Activated CD4-positive, alpha-beta T cell treated with anti-CD3 and anti-CD28 coated beads, Interleukin-10, Interleukin-2, amounts not matched to agents 100 ng/mL and 50 ng/mL, durations not matched to agents 16 hours and 8 hours (primary cell): ENCODE data around the gene L1CAM.
A peak's percentile ranks its signal among the peaks of the same experiment; 100 is the strongest.

Experiments used
- DNase-seq: peaks from one replicate; pipeline ENCODE4 v3.0.0-alpha.2; 2020

L1CAM gene, protein sequence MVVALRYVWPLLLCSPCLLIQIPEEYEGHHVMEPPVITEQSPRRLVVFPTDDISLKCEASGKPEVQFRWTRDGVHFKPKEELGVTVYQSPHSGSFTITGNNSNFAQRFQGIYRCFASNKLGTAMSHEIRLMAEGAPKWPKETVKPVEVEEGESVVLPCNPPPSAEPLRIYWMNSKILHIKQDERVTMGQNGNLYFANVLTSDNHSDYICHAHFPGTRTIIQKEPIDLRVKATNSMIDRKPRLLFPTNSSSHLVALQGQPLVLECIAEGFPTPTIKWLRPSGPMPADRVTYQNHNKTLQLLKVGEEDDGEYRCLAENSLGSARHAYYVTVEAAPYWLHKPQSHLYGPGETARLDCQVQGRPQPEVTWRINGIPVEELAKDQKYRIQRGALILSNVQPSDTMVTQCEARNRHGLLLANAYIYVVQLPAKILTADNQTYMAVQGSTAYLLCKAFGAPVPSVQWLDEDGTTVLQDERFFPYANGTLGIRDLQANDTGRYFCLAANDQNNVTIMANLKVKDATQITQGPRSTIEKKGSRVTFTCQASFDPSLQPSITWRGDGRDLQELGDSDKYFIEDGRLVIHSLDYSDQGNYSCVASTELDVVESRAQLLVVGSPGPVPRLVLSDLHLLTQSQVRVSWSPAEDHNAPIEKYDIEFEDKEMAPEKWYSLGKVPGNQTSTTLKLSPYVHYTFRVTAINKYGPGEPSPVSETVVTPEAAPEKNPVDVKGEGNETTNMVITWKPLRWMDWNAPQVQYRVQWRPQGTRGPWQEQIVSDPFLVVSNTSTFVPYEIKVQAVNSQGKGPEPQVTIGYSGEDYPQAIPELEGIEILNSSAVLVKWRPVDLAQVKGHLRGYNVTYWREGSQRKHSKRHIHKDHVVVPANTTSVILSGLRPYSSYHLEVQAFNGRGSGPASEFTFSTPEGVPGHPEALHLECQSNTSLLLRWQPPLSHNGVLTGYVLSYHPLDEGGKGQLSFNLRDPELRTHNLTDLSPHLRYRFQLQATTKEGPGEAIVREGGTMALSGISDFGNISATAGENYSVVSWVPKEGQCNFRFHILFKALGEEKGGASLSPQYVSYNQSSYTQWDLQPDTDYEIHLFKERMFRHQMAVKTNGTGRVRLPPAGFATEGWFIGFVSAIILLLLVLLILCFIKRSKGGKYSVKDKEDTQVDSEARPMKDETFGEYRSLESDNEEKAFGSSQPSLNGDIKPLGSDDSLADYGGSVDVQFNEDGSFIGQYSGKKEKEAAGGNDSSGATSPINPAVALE

DNA sequence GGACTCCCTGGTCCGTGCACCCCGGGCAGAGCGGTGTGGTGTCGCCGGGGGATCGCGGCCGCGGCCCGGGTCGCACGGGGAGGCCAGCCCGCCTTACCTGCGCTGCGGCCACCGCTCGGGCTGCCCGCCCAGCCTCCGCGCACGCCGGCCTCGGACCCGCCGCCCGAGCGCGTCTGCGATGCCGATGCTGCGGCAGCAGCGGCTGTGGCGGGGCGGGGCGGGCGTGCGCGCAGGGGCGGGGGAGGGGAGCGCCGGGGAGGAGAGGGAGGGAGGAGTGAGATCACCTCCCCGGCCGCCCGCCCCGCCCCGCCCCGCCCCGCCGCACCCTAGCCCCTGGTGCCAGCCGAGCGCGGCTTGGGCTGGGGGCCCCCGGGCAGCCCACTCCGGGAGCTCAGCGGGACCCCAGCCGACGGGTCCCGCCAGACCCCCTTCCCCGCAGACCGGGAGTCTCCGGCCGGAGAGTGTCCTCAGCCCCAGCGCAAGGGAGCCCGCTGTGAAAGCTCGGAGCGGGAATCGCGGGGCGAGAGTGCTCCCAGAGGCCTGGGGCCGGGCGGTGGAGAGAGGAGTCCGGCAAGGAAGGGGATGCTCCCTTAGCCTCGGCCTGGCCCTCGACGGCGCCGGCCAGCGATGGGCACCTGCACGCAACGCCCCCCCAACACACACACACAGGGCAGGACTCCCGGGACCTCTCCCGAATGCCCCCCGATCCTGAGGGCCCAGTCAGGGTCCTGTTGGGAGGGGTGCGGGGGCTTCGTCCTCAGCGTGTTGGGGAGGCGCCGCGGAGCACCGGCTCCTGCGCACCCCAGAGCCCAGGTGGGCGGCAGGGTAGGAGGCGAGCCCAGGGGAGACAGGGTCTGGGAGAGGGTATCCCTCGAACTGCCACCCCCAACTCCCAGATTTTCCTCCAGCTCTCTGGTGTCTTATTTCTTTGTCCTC is at the start of gene L1CAM:
TSS of gene L1CAM (minus strand) at position 206 of the 936 bp plus-strand sequence. CDS start 10,337 bp downstream, outside the sequence.
- DNase-seq, result no peak

DNA sequence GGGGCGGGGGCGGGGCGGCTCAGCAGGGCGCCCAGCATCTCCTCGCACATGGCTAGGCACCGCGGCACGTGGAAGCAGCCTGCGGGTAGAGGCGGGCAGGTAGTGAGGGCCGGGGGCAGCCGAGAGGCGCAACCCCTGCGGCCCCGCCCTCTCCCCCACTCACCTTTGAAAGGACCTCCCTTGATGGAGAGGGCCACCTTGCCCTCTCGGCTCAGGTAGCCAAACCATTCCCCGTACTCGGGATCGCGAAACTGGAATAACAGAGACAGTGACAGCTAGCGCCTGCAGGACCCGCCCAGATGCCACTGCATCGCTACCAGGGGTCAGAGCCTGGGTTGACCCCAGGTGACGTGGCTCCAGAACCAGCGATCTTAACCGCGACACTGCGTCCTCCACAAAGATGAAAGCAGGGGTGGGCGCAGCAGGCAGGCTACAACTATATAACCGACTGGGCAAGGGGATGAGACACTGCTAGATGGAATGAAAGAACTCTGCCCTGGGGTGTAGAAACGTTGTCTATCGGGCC is 49.4 kb upstream of the L1CAM start:
- DNase-seq, result no peak

DNA sequence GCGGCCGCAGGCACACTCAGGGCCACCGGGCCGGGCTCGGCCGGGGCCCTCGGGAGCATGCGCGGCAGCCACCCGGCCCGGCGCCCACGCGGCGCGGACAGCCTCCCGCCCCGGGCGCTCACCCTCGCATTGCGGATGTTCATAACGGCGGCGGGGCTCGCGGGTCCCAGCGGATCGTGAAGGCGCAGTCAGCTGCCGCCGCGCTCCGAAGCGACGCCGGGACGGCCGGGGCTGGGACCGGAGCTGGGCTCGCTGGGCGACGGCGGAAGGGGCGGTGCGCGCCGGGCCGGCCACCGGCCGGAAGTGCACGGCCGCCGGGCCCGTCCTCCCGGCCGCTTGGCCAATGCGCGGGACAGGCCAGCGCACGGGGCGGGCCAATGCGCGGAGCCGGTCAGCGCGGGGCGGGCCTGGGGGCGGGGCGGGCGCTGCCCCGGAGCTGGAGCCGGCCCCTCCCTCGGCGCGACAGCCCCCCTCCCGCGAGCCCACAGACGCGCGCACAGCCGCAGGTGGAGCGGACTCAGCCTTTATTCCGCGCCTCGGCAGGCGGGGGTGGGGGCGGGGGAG is 48.9 kb upstream of the L1CAM start, which contains the start of gene NAA10:
TSS of gene NAA10 (minus strand) at position 276 of the 564 bp plus-strand sequence. CDS start at position 143, 133 bp downstream.
- DNase-seq, result peak; percentile 86

DNA sequence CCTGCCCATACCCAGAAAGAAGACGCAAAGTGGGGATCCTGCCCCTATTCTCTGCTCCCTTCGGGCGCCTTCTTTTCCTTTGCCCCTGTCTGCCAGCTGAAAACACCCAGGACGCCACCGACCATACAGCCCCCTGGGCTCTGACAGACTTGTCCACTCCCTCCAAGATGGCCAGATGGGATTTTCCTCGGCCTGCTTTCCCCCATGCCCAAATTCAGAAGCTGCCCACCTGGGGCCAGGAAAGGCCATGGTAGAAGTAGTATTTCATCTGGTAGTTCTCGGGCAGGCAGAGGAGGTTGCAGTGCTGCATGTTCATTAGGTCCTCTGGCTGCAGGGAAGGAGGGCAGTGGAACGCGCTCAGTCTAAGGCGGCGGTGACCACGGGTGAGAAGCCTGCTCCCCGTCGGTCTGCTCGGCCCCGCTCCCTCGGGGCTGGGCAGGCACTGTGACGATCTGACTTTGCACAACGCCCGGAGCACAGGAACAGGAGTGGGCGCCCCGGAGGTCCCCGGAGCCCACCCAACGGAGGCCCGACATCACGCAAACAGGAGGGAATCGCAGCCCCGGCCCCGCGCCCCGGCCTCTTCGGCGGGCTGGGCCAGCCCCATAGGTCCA is 48.3 kb upstream of the L1CAM start:
- DNase-seq, result no peak

DNA sequence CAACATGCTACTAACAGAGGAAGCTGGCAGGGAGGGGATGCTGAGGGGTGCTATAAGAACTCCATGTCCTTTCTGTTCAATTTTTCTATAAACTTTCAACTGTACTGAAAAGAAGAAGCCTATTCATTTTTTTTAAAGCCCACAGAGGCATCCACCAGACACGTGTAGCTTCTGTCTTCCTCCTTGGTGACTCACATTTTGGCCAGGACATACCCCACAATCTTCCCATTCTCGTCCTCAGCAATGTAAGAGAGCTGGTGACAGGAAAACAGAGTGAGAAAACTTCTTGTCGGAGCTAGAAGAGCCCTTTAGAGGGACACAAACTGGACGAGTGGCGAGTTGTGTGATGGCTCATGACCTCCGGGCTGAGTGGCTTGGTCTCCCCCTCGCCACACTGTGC is 47.8 kb upstream of the L1CAM start:
- no peak for DNase-seq

DNA sequence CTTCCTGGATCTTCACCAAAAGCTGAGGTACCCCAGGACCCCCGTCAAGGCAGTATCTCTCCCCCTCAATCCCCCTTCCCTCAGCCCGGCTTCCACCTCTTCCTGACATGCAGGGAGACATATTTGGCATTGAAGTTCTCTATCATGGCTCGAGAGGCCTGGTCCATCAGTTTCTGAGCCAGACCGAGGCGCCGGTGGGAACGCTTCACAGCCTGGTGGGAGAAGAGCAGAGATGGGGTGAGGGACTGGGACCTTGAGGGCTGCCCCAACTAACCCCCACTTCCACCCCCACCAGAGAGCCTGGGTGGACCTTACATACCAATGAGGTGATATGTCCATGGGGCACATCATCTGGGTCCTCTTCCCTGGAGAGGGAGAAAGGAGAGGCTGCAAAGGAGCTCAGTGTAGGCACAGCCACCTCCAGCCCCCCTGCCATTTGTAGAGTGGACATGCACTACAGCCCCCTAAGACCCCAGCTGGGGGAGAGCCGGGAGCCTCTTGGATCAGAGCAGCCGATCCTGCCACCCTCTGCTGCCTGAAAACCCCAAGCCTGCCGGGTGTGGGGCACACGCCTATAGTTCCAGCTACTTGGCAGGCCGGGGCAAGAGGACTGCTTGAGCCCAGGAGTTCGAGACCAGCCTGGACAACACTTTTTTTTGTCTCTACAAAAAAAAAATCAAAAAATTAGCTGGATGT is 46.4 kb upstream of the L1CAM start:
- DNase-seq, result no peak

DNA sequence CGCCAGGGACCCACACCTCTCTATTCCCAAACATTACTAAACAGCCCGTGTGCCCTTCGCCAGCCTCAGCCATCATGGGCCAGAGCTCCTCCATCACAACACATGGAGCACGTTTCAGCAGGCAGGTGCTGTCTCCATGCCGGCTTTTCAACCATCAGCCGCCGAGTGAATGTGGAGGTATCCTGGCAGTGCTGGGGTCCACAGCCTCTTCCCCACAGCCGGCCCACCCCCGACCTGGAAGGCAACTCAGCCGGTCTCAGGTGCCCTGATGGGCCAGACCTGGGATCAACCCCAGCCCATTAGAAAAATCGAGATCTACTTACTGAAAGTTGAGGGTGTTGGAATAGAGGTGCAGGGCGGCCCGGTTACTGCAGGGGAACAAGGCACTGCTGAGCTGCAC is 45.8 kb upstream of the L1CAM start:
- DNase-seq, result no peak

DNA sequence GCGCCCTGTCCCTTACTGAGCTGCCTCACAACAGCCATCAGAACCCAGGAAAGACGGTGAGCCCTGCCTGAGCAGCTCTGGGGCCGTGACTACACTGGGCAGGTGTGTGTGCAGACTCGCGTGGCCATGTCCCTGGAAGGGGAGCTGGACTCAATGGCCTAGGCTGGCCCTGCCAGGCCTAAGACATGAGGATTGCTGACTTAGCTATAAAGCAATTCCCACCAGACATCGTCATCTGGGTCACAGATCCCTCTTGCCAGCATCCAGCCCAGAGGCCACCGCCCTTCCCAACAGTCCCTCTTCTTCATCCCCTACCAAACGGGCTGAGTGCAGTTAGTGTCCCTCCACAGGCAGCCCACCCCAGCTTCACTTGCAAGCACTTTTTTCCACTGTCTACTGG is 45.2 kb upstream of the L1CAM start:
- no peak for DNase-seq

DNA sequence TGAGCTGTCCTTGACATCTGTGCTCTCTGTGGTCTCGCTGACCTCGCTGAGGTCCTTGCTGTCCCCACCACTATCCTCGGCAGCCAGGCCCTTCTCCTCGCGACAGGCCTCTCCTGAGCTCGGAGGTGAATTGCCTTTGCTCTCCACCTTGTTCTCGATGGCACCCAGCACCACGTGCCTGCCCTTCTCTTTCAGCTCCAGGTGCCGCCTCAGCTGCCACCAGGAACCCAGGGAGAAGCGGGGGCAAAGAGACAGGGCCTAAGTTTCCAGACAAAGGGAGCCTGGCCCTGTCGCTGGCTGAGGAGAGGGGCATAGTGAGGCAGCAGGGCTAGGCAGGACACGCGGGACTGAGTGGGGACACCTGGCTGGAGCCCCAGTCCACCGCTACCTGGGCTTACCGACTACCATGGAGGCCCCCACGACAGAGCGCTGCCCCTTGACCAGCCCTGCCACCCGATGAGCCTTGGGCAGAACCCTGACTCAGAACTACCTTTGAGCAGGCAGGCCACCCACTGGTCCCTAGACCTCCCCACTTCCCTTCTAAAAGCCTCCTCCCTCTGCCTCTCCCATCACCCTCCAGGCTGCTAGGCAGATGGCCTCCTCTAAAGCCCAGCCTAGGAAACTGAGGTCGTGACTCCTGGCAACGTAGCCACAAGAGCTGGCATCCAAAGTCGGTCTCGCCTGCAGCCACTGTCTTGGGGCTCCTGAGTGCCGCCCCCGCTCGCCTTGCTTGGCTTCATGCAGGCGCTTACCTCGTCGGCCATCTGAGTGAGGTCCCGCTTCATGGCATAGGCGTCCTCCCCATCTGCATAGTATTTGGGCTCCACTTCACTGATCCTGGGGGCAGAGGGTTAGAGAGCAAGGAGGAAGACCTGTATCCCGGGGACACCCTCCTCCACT is 44.3 kb upstream of the L1CAM start:
- DNase-seq, result no peak

DNA sequence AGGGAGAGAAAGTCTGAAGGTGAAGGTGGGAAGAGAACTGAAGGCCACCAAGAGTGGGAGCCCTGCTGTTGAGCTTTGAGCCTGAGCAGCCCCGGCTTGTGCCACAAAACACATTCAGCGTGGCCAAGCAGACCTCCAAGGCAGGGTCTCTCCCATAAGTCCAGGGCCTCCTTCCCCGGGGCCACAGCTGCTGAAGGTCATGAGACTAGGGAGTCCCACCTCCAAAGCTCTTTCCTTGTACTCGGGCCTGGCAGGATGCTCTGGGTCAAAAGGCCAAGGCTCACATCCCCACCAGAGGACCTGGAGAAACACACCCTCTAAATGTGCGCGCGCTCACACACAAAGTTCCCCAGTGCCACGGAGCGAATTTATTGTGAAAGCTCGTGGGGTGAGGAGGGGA is 43.6 kb upstream of the L1CAM start:
- DNase-seq, result no peak

DNA sequence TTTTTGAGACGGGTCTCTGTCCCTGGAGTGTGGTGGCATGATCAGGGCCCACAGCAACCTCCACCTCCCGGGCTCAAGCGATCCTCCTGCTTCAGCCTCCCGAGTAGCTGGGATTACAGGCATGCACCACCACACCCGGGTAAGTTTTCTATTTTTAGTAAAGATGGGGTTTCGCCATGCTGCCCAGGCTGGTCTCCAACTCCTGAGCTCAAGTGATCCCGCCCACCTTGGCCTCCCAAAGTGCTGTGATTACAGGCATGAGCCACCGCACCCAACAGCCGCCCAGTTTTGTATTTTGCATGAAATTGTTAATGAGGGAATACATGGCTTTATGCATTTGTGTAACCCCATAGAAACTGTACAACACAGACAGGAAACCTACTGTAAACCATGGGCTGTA is 42.9 kb upstream of the L1CAM start:
- no peak for DNase-seq

DNA sequence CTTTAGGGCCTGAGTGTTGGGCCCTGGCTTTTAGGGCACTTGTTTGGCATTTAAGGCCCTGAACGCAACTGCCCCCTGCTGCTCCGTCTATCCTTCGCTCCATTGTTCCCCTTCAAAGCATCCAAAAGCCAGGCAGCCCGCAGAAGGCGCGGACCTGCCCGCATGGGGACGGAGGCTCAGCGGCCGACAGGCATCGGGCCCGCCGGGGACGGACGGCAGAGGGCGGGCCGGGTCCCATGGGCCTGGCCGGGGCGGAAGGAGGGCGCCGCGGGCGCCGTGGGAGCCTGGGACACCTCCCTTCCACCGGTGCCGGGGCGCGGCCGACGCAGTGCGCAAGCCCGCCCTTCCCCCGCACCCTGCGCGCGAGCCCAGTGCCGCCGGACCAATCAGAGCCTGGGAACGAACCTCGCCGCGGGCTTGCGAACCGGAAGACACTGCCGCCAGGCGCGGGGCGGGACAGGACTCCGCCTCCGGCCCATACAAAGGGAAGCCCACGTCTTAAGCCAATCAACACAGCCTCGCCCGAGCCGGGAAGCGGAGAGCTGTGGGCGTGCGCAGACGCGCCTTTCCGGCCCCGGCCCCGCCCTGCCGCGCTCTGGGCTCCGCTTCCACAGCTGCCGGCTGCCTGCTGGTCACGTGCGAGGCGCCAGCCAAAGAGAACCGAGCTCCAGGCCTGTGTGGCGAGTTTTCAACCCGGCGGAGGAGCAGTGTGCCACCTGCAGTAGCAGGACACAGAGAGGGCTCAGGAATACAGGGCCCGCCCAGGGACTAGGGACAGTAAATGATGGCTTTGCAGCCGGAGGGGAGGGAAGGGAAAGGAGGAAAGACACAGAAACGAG is 42.2 kb upstream of the L1CAM start:
- peak; percentile 99 for DNase-seq

DNA sequence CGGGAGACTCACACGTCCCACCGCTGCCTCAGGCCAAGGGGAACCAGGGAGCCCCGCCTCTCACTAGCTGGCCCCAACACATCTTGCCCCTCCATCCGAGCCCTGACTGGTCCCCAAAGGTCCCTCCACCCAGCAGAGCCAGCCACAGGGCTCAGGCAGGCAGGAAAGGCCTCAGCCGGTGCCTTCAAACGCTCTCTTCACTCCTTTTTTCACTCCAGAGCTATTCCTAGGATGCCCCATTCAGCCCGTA is 41.6 kb upstream of the L1CAM start:
- no peak for DNase-seq

DNA sequence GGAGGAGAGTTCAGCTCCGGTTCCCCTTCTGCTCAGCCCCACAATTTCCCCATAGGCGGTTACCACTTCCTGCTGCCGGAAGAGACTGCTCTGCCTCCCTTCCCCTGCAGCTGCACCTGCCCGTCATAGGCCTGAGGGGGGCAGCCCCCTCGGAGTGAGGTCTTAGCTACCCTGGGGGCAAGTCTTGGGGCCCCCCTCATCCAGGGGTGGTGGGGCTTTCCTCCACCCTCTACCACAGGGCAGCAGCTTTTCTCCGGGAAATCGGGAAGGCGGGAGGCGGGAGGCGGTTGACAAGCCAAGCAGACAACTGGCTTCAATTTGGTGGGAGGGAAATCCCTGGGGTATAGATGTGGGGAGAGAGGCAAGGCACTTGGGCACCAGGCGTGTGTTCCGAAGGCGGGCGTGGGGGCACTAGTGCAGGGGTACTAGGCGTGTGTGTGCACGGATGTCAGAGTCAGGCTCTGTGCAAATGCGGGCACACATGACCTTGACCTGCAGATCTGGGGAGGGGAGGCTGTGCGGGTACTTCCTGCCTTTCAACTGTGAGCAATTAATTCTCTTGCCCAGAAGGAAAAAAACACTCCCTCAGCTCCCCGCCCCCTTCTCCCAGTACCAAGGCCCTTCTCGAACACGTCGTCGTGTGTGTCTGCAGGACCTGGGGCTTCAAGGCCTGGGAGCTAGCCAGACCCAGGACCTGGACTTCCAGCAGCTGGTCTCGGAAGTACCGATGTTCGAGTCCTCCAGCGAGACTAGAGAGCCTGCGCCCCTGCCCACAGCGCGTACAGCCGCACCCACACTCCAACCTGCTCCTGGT is 41.1 kb upstream of the L1CAM start:
- DNase-seq, result peak; percentile 91

DNA sequence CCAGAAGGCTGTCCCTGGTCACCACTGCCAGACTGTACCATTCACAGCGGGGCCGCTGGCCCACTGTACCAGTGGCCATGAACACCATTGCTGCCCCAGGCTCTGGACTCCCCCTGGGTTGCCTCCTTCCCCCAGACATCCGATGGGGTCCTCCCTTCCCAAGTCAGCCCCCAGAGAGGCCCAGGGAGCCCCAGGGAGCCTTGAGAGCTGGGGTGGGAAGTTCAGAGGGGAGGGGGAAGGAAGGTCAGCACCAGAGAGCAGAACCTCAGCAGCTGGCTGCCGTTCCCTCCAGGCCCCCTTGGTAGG is 40.5 kb upstream of the L1CAM start:
- no peak for DNase-seq

DNA sequence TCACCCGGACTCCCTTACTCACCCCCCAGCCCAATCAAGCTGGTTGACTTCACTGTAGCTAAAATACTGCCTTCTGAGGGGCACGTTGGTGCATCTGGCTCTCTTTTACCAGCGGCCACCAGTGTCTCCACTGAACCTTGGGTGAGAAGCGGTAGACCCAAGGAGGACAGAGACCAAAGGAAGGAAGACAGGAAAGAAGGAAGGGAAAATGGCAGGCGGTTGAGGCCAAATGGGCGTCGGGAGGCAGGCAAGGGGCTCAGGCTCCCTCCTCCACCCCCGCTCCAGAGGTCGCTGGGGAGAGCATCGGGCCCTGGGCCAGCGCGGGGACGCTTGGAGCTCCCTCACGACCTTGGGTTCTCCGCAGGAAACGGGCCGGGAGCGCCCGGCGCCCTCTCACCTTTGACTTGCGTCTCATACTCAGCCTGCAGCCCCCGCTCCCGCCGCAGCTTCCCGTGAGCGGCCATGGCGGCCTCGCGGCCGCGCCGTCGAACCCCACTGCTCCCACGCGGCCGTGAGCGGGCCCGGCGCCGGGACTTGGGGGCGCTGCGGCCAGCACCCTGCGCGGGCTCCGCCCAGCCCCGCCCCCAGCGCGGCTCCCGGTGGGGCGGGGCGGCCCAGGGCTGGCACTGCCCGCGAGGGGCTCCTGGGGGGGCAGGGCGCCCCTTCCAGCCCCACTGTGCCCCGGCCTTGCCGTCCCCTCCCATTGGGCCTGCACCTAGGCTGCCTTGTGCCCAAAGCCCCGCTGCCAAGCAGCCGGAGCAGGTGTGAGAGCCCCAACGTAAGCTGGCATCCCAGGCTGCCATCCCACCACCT is 40.0 kb upstream of the L1CAM start, which contains the start of gene ARHGAP4:
TSS of gene ARHGAP4 (minus strand) at position 526 of the 813 bp plus-strand sequence. CDS start at position 464, 62 bp downstream.
- DNase-seq, result peak; percentile 69

DNA sequence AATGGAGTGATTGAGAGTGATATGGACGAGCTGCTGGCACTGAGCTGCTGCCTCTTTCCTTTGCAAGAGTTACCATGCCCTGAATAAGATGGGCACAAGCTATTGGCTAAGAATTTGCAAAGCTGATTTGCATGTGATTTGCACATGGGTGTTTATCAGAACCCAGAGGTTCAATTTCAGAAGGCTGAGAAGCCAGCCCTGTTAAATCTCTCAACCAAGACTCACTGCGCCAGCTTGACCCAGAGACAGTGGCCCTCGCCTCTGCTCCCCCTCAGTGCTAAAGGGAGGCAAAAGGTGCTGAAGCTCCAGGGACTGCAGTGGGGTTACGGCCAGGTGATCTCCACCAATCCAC is 39.4 kb upstream of the L1CAM start:
- DNase-seq, result peak; percentile 58
